MM.1S (cell line): ENCODE data around the gene TTLL11.

ENCODE experiments used
- CTCF ChIP-seq: fragments of 300-600 bp; sonication (generic); IDR thresholded peaks from 2 replicates; pipeline ENCODE4 v1.5.1; 2016; ENCODE audit warnings: antibody characterized with exemption, low read length, mixed read lengths
- EZH2 ChIP-seq: fragments of 300-600 bp; sonication (generic); optimal IDR thresholded peaks from 2 replicates; pipeline ENCODE3; 2017; ENCODE audit warnings: low read depth, mild to moderate bottlenecking, antibody characterized with exemption, low read length, mixed read lengths
- EZH2phosphoT487 ChIP-seq: fragments of 300-600 bp; sonication (generic); IDR thresholded peaks from 2 replicates; pipeline ENCODE4 v1.6.1; 2018; ENCODE audit warnings: antibody characterized with exemption, low read length

- TF ChIP-seq CTCF: no peak
- TF ChIP-seq EZH2phosphoT487: no peak
- TF ChIP-seq EZH2: no peak
These were observed 42.9 kb downstream of the TTLL11 start for GRCh38 chr9:122050167-122050566.
